K562 (cell line): ENCODE results near the gene SRCAP. TPM values are rescaled to one million over a fixed set of nuclear protein-coding genes. Genes with fewer than 3 reads are reported as not detected.

ENCODE experiments used
- CHAMP1 ChIP-seq: fragments of 450-650 bp; IDR thresholded peaks from 2 replicates; pipeline ENCODE4 v1.6.1; 2016; ENCODE audit warnings: mild to moderate bottlenecking
- FOXP4 ChIP-seq: sonication (generic); formaldehyde crosslinking; IDR thresholded peaks from 2 replicates; pipeline ENCODE4 v1.8.0; 2022; ENCODE audit warnings: mild to moderate bottlenecking, missing genetic modification reagents, borderline replicate concordance
- PRPF4 ChIP-seq: fragments of 200-400 bp; formaldehyde crosslinking; IDR thresholded peaks from one replicate; pipeline ENCODE4 v1.6.1; 2017; ENCODE audit warnings: low read length, low read depth, mild to moderate bottlenecking; ENCODE audit not compliant: insufficient read depth, poor library complexity, severe bottlenecking
- RFX1 ChIP-seq: fragments of 450-650 bp; IDR thresholded peaks from 2 replicates; pipeline ENCODE4 v1.6.1; 2016; ENCODE audit warnings: mild to moderate bottlenecking, moderate library complexity
- SNRNP70 ChIP-seq: fragments of 200-400 bp; formaldehyde crosslinking; optimal IDR thresholded peaks from 2 replicates; pipeline ENCODE3; 2017; ENCODE audit warnings: low read depth, low read length
- TEAD2 ChIP-seq: fragments of 450-650 bp; IDR thresholded peaks from 2 replicates; pipeline ENCODE4 v1.6.1; 2016; ENCODE audit warnings: missing genetic modification characterization, control low read depth, missing compliant biosample characterization
- polyA plus RNA-seq, 8 experiments: library from polyadenylated mRNA; depleted of rRNA in 4 of 8; stranded (reverse) in 5 of 8; unstranded in 3 of 8; fragments of >200 nt; fragmentation: Nextera tagmentation in 2 of 8; fragmentation: Illumina TruSeq in 1 of 8; extraction: Ambion mirVana in 2 of 8; extraction: Trizol in 1 of 8; gene quantifications; 2 replicates each; pipeline versions ENCODE4 v1.2.1 to v1.2.3, GENCODE V29; 2011 to 2014; ENCODE audit warnings: inconsistent platforms in 1 of 8, missing spikeins in 1 of 8
- total RNA-seq, 7 experiments: library from RNA; depleted of rRNA in 6 of 7; stranded (reverse); fragments of >200 nt in 6 of 7; fragmentation: Illumina TruSeq in 2 of 7; extraction: Trizol in 2 of 7; gene quantifications; 2 replicates each; pipeline versions ENCODE4 v1.2.1 to v1.2.3, GENCODE V29; 2011 to 2021; ENCODE audit warnings: low replicate concordance in 1 of 7
- TF ChIP-seq, protein P1 (sequence below), 2 experiments: IDR thresholded peaks; 2 replicates each; pipeline ENCODE4 v1.6.1; 2011; ENCODE audit warnings: borderline replicate concordance in 1 of 2, control low read depth in 1 of 2, low read depth in 1 of 2, low read length in 1 of 2, mild to moderate bottlenecking in 1 of 2, mixed read lengths in 1 of 2, moderate library complexity in 1 of 2; ENCODE audit not compliant: insufficient read depth in 1 of 2, insufficient read length in 1 of 2, poor library complexity in 1 of 2, severe bottlenecking in 1 of 2; ENCODE audit errors: extremely low read depth in 1 of 2
- TF ChIP-seq, protein P2 (sequence below): fragments of 450-650 bp; IDR thresholded peaks from 2 replicates; pipeline ENCODE4 v1.6.1; 2017; ENCODE audit warnings: mild to moderate bottlenecking, moderate library complexity
- TF ChIP-seq, protein P3 (sequence below): fragments of 450-650 bp; IDR thresholded peaks from 2 replicates; pipeline ENCODE4 v1.6.1; 2016; ENCODE audit warnings: borderline replicate concordance
- TF ChIP-seq, protein P4 (sequence below): sonication (generic); formaldehyde crosslinking; IDR thresholded peaks from 2 replicates; pipeline ENCODE4 v1.8.0; 2022; ENCODE audit warnings: mild to moderate bottlenecking, missing genetic modification reagents

The SRCAP gene
- total and polyA plus RNA-seq, 9 of the 15 experiments (the other 6 are each of a cell fraction or from before 2014, with no cell fraction given), result 0.21 to 62.6 (median 5.8) TPM

DNA sequence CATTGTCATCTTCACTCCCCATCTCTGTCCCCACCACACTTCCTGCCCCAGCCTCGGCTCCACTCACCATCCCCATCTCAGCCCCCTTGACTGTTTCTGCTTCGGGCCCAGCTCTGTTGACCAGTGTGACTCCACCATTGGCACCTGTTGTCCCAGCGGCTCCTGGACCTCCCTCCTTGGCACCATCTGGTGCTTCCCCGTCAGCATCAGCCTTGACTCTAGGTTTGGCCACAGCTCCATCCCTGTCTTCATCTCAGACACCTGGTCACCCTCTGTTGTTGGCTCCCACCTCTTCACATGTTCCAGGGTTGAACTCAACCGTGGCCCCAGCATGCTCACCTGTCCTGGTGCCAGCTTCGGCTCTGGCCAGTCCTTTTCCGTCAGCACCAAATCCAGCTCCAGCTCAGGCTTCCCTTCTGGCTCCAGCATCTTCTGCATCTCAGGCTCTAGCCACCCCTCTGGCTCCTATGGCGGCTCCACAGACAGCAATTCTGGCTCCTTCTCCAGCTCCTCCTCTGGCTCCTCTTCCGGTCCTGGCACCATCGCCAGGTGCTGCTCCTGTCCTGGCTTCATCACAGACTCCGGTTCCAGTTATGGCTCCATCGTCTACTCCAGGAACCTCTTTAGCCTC, 24.9 kb downstream of the SRCAP start (continued):
- TF ChIP-seq, protein P1, sequence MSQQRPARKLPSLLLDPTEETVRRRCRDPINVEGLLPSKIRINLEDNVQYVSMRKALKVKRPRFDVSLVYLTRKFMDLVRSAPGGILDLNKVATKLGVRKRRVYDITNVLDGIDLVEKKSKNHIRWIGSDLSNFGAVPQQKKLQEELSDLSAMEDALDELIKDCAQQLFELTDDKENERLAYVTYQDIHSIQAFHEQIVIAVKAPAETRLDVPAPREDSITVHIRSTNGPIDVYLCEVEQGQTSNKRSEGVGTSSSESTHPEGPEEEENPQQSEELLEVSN (IDR thresholded peaks at IDR 0.05; ENCODE audit: borderline replicate concordance in 1 of 2, extremely low read depth in 1 of 2, insufficient read depth in 1 of 2, insufficient read length in 1 of 2, low read depth in 1 of 2, low read length in 1 of 2, poor library complexity in 1 of 2, severe bottlenecking in 1 of 2), result no peak
- TF ChIP-seq, protein P2, sequence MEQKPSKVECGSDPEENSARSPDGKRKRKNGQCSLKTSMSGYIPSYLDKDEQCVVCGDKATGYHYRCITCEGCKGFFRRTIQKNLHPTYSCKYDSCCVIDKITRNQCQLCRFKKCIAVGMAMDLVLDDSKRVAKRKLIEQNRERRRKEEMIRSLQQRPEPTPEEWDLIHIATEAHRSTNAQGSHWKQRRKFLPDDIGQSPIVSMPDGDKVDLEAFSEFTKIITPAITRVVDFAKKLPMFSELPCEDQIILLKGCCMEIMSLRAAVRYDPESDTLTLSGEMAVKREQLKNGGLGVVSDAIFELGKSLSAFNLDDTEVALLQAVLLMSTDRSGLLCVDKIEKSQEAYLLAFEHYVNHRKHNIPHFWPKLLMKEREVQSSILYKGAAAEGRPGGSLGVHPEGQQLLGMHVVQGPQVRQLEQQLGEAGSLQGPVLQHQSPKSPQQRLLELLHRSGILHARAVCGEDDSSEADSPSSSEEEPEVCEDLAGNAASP, result no peak
- TF ChIP-seq, protein P3, sequence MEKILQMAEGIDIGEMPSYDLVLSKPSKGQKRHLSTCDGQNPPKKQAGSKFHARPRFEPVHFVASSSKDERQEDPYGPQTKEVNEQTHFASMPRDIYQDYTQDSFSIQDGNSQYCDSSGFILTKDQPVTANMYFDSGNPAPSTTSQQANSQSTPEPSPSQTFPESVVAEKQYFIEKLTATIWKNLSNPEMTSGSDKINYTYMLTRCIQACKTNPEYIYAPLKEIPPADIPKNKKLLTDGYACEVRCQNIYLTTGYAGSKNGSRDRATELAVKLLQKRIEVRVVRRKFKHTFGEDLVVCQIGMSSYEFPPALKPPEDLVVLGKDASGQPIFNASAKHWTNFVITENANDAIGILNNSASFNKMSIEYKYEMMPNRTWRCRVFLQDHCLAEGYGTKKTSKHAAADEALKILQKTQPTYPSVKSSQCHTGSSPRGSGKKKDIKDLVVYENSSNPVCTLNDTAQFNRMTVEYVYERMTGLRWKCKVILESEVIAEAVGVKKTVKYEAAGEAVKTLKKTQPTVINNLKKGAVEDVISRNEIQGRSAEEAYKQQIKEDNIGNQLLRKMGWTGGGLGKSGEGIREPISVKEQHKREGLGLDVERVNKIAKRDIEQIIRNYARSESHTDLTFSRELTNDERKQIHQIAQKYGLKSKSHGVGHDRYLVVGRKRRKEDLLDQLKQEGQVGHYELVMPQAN, result no peak
- TF ChIP-seq, protein P4, sequence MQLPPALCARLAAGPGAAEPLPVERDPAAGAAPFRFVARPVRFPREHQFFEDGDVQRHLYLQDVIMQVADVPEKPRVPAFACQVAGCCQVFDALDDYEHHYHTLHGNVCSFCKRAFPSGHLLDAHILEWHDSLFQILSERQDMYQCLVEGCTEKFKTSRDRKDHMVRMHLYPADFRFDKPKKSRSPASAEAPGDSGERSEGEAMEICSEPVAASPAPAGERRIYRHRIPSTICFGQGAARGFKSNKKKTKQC, result no peak
- TF ChIP-seq RFX1 (no peak), CHAMP1 (no peak), PRPF4 (no peak), SNRNP70 (no peak), TEAD2 (tag) (no peak), FOXP4 (no peak)
